ENCODE results near the gene CLP1. TPM values are rescaled to one million over a fixed set of nuclear protein-coding genes. Genes with fewer than 3 reads are reported as not detected.

The CLP1 gene
- total RNA-seq, 1 donor from 2014 or later, result 17.1 TPM

DNA sequence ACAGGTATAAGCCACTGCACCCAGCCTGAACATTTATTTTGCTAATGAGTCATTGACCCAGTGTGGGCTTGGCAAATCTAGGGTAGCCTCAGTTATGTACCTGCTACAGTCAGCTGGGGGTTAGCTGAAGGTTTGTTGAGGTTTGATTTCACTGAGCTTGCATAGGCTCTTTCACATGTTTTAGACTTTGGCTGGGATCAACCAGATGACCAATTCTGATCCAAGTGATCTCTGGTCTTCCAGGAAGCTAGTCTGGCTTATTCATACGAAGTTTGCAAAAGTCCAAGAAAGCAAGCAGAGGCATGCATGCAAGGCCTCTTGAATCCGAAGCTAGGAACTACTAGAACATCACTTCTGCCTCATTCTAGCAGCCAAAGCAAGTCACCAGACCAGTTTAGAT is 39.1 kb upstream of the CLP1 start:
- Mint-ChIP-seq H3K27me3 (ENCODE audit: unreplicated experiment) (peaks cover 2% of the 10 kb centered on the region), H3K27ac (ENCODE audit: unreplicated experiment) (no peak overlapping the region), H3K4me1 (ENCODE audit: low read depth, unreplicated experiment) (no peaks in the 10 kb centered on the region), H3K4me3 (ENCODE audit: unreplicated experiment) (no peak overlapping the region), H3K9me3 (ENCODE audit: unreplicated experiment) (peaks cover 2% of the 10 kb centered on the region), H3K36me3 (ENCODE audit: unreplicated experiment) (no peaks in the 10 kb centered on the region)
- TF ChIP-seq, protein P1, sequence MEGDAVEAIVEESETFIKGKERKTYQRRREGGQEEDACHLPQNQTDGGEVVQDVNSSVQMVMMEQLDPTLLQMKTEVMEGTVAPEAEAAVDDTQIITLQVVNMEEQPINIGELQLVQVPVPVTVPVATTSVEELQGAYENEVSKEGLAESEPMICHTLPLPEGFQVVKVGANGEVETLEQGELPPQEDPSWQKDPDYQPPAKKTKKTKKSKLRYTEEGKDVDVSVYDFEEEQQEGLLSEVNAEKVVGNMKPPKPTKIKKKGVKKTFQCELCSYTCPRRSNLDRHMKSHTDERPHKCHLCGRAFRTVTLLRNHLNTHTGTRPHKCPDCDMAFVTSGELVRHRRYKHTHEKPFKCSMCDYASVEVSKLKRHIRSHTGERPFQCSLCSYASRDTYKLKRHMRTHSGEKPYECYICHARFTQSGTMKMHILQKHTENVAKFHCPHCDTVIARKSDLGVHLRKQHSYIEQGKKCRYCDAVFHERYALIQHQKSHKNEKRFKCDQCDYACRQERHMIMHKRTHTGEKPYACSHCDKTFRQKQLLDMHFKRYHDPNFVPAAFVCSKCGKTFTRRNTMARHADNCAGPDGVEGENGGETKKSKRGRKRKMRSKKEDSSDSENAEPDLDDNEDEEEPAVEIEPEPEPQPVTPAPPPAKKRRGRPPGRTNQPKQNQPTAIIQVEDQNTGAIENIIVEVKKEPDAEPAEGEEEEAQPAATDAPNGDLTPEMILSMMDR (IDR thresholded peaks at IDR 0.05; ENCODE audit: partially characterized antibody, unreplicated experiment), result no peak
- DNase-seq, result no peak

DNA sequence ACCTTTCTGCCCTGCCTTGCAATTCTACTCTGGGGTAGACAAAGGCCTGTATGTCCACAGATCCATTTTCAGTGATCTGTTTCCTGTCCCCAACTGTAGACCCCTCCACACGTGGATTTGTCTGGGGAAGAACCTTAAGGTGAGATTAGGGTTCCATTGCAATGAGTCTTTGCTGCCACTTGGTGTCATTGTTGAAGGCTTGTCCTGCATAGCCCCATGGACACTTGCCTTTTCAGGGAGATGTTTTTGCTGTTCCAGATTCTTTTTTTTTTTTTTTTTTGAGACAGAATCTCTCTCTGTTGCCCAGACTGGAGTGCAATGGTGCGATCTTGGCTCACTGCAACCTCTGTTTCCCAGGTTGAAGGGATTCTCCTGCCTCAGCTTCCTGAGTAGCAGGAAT is 38.2 kb upstream of the CLP1 start:
- H3K4me3 Mint-ChIP-seq (ENCODE audit: unreplicated experiment), result no peak overlapping the region
- TF ChIP-seq, protein P1 (IDR thresholded peaks at IDR 0.05; ENCODE audit: partially characterized antibody, unreplicated experiment), result no peak
- peaks cover 2% of the 10 kb centered on the region for H3K27me3 Mint-ChIP-seq (ENCODE audit: unreplicated experiment)
- H3K27ac Mint-ChIP-seq (ENCODE audit: unreplicated experiment), result no peak overlapping the region
- H3K36me3 Mint-ChIP-seq (ENCODE audit: unreplicated experiment), result no peaks in the 10 kb centered on the region
- DNase-seq, result no peak
- H3K9me3 Mint-ChIP-seq (ENCODE audit: unreplicated experiment), result peaks cover 2% of the 10 kb centered on the region
- no peaks in the 10 kb centered on the region for H3K4me1 Mint-ChIP-seq (ENCODE audit: low read depth, unreplicated experiment)

DNA sequence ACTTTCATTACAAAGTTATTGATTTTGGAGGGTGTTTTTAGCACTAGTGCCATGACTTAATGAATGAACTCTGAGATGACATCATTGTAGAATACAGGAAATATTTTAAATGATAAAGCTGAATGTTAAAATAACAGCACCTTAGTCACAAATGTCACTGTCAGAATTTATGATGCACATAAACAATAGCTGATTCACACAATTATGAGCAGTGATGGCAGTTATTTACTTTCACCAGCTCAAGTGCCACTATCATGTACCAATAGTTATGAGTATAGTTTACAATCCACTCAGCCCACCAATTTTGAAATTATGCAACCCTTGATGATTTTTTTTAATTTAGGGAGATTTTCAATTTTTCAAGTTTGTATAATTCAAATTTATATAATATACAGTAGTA is 37.1 kb upstream of the CLP1 start:
- Mint-ChIP-seq H3K27me3 (ENCODE audit: unreplicated experiment) (peaks cover 2% of the 10 kb centered on the region), H3K4me3 (ENCODE audit: unreplicated experiment) (no peak overlapping the region), H3K36me3 (ENCODE audit: unreplicated experiment) (no peaks in the 10 kb centered on the region), H3K9me3 (ENCODE audit: unreplicated experiment) (peaks cover 2% of the 10 kb centered on the region), H3K4me1 (ENCODE audit: low read depth, unreplicated experiment) (no peaks in the 10 kb centered on the region), H3K27ac (ENCODE audit: unreplicated experiment) (no peak overlapping the region)
- TF ChIP-seq, protein P1 (IDR thresholded peaks at IDR 0.05; ENCODE audit: partially characterized antibody, unreplicated experiment), result no peak
- no peak for DNase-seq

DNA sequence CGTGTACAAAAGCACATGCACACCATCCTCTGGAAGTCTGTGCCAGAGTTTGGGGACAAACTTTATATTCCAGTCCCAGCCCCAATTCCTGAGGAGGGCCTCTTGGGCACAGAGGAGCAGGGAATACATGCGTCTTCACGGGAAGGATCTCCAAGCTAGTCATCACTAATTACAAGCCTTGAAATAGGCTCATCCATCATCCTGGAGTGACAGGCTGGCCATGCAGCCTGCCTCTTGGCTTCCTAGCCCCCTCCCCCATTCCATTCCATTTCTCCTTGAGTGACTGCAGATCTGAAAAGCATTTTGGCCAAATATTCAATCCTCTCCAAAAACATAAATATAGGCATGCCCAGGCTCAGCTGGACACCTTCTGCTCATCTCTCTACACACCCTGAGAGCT is 35.3 kb upstream of the CLP1 start:
- no peak for DNase-seq
- Mint-ChIP-seq H3K4me1 (ENCODE audit: low read depth, unreplicated experiment) (no peaks in the 10 kb centered on the region), H3K27ac (ENCODE audit: unreplicated experiment) (no peak overlapping the region), H3K36me3 (ENCODE audit: unreplicated experiment) (no peaks in the 10 kb centered on the region), H3K9me3 (ENCODE audit: unreplicated experiment) (peaks cover 2% of the 10 kb centered on the region), H3K27me3 (ENCODE audit: unreplicated experiment) (peaks cover 2% of the 10 kb centered on the region), H3K4me3 (ENCODE audit: unreplicated experiment) (no peak overlapping the region)
- TF ChIP-seq, protein P1 (IDR thresholded peaks at IDR 0.05; ENCODE audit: partially characterized antibody, unreplicated experiment), result no peak

DNA sequence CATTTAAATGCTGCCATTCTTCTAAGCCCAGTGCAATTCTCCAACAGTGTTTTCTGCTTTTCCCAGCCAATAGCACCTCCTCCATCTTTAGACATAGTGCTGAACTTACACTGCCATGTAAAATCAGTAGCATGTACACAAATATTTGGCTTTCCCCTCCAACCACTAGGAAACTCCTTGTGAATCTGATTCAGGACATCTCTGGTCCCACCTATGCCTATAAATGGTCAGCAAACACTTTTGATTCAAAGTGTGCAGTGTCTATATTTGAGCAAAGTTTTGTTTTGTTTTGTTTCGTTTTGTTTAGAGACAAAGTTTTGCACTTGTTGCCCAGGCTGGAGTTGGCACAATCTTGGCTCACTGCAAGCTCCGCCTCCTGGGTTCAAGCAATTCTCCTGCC is 32.7 kb upstream of the CLP1 start:
- no peak overlapping the region for H3K4me3 Mint-ChIP-seq (ENCODE audit: unreplicated experiment)
- no peaks in the 10 kb centered on the region for H3K9me3 Mint-ChIP-seq (ENCODE audit: unreplicated experiment)
- no peak overlapping the region for H3K27ac Mint-ChIP-seq (ENCODE audit: unreplicated experiment)
- no peaks in the 10 kb centered on the region for H3K36me3 Mint-ChIP-seq (ENCODE audit: unreplicated experiment)
- TF ChIP-seq, protein P1 (IDR thresholded peaks at IDR 0.05; ENCODE audit: partially characterized antibody, unreplicated experiment), result no peak
- peaks cover 4% of the 10 kb centered on the region for H3K4me1 Mint-ChIP-seq (ENCODE audit: low read depth, unreplicated experiment)
- H3K27me3 Mint-ChIP-seq (ENCODE audit: unreplicated experiment), result peaks cover 2% of the 10 kb centered on the region
- DNase-seq, result no peak
